Retinal pigment epithelial cell (primary cell): ENCODE data around the gene ADAD2.

Experiments used
- DNase-seq: peaks from one replicate; pipeline ENCODE4 v3.0.0-alpha.2; 2010; ENCODE audit warnings: low read depth
- H3K4me3 ChIP-seq: 2 replicates; pipeline ENCODE4 v1.5.1; 2011; ENCODE audit warnings: mild to moderate bottlenecking, low read length, control low read depth, moderate library complexity
- TF ChIP-seq, protein P1 (sequence below): conservative IDR thresholded peaks from 2 replicates; pipeline ENCODE4 v1.5.1; 2011; ENCODE audit warnings: low read depth, low read length, control low read depth, inconsistent platforms

The ADAD2 gene

DNA sequence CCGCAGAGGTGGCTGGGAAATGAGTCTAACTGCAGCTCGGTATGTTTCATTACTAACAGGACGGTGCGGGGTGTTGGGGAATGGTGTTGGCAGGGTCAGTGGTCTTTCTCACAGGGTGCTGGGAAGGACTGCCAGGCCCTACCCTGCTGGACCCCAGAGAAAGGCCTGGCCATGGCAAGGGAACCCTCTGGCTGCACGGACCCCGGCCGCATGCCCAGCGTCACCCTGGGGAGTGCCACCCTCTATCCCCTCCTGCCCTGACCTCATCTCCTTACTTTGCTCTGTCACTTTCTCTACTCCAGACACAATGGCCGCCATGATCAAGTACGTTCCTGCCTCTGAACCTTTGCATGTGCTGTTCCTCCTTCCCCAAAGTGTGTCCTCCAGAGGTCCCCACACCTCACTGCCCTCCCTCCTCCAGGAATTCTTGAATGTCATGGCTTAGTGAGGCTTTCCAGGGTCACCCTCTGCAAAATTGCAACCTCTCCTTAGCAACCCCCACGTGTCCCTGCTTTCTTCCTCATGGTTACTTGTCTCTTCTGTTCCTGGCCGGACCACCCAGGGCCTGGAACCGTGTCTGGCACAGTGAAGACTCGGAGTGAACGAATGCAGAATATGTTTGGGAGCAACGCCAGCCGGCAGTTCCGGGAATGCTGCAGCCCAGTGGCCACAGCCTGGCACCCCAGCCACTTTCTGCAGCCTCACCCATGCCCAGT is 15.2 kb downstream of the ADAD2 start:
- no peak for DNase-seq
- TF ChIP-seq, protein P1, sequence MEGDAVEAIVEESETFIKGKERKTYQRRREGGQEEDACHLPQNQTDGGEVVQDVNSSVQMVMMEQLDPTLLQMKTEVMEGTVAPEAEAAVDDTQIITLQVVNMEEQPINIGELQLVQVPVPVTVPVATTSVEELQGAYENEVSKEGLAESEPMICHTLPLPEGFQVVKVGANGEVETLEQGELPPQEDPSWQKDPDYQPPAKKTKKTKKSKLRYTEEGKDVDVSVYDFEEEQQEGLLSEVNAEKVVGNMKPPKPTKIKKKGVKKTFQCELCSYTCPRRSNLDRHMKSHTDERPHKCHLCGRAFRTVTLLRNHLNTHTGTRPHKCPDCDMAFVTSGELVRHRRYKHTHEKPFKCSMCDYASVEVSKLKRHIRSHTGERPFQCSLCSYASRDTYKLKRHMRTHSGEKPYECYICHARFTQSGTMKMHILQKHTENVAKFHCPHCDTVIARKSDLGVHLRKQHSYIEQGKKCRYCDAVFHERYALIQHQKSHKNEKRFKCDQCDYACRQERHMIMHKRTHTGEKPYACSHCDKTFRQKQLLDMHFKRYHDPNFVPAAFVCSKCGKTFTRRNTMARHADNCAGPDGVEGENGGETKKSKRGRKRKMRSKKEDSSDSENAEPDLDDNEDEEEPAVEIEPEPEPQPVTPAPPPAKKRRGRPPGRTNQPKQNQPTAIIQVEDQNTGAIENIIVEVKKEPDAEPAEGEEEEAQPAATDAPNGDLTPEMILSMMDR: no peak
- H3K4me3 ChIP-seq: no peak overlapping the region

- TF ChIP-seq, protein P1: no peak
- DNase-seq: no peak
- no peak overlapping the region for H3K4me3 ChIP-seq
These were observed 16.3 kb downstream of the ADAD2 start for GRCh38 chr16:84207251-84207650.

DNA sequence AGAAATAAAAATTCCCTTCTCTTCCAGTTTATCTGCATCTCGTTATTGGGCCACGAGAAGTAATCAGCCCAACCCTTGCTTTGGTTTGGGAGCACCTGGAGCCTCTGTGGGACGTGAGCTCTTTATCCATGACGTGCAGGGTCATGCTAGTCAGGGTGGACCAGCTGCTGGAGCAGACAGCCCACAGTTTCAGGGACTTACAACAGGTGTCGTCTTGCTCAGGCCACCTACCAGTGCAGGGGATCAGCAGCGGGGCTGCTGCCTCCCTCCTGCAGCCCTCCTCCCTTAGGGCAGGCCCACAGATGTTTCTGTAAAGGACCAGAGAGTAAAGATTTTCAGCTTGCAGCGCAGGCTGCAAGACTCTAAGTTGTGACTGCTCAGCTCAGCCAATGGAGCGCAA is 16.9 kb downstream of the ADAD2 start:
- TF ChIP-seq, protein P1: no peak
- DNase-seq: no peak
- H3K4me3 ChIP-seq: no peak overlapping the region

DNA sequence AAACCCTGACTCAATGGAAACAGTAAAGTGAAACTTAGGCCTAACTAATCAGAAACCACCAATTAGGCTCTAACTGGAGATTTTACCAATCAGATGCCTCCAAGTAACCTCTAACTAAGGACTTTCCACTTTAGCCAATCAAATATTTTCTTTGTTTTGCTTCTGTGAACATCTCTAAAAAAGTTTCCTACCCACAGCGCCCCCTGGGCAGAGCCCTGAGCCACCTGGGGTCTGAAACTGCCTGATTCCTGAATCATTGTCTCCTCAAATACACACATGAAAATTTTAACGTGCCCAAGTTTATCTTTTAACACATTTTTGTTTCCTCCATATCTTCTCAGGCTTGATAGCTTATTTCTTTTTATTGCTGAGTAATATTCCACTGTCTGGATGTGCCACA is 19.0 kb downstream of the ADAD2 start:
- no peak overlapping the region for H3K4me3 ChIP-seq
- TF ChIP-seq, protein P1: no peak
- no peak for DNase-seq

DNA sequence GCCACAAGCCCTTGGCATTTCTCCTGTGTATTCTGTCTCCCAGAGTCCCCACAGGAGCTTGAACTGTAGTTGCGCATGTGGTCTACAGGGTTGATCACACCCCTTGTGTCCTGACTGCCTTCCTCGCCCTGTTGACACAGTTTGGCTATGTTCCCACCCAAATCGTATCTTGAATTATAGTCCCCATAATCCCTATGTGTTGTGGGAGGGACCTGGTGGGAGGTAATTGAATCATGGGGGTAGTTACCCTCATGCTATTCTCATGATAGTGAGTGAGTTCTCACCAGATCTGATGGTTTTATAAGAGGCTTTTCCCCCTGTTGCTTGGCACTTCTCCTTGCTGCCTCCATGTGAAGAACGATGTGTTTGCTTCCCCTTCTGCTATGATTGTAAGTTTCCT is 21.2 kb downstream of the ADAD2 start:
- no peak for DNase-seq
- TF ChIP-seq, protein P1: no peak
- H3K4me3 ChIP-seq: no peak overlapping the region

DNA sequence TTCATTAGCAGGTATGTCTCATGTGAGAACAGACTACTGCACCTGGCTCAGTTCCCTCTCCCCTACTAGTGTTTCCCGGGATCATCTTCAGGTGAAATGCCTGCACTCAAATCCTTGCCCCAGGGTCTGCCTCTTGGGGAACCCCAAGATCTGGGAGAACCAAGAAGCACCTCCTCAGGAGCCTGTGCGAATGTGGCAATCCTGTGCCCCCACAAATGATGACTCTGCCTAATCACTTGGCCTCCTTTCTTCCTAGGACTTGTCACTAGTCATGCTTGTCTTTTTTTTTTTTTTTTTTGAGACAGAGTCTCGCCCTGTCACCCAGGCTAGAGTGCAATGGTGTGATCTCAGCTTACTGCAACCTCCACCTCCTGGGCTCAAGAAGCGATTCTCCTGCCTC is 21.7 kb downstream of the ADAD2 start:
- DNase-seq: no peak
- H3K4me3 ChIP-seq: no peak overlapping the region
- TF ChIP-seq, protein P1: no peak

DNA sequence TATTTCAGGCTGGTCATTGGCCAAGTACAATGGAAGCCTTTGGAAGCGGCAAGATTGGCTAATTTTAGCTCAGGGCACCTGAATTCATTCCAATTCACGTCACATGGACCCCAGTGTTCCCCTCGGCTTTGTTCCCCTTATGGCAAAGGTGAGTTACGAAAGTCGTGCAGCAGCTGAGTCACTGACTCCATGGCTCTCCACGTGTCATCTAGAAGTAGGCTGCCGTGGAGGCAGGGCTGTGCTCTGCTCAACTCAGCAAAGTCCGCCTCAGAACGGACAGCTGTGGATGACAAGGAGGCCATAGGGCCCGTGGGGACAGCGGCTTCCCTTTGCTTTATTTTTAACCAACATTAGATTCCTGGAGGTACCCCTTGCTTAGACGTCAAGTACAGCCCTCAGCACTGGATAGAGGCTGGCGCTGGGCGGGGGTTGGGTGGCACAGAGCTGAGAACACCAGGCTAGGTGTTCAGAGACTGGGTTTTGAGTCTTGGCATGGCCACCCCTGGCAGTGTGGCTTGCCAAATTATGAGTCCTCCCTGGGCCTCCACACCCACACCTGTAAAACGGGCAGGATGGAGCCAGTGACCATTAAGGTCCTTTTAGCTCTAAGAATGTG is 23.6 kb downstream of the ADAD2 start:
- DNase-seq: no peak
- H3K4me3 ChIP-seq: no peak overlapping the region
- TF ChIP-seq, protein P1: no peak
